ENCODE measurements around the gene TRPM2.

DNA sequence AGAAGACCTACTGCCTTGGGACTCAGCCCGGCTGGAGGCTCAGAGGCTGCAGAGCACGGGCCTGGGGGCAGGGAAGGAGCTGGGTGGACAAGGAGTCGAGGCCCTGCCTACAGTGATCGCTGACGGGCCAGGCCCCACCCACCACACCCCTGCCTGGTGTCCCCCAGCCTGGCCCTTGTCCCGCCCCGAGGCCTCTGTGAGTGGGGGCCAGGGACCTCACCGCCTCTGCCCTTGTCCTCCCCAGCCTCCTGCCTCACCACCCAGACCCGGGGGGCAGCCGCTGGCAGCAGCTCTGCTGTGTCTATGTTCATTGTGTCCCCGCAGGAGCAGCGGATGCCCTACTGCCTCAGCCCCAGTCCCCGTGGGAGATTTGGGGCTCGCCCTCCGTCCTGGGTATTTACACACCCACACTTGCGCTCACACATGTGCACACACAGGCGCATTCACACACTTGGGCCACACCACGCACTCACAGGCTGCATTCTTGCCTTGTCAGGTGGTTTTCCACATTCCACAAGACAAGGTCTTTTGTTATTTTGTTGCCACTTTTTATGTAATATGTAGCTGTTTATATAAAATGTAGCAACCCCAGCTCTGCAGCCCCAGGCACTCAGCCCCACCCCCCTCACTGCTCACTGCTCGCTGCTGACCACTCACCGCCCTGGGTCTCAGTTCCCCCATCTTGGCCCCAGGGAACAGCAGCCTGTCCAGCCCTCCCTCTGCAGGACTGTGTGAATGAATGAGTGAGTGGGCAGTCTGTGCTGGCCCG, 46.3 kb upstream of the TRPM2 start:
- TF ChIP-seq ZNF281 (CRISPR knock-in tag; IDR thresholded peaks at IDR 0.05; ENCODE audit: borderline replicate concordance) (no peak), ZNF224 (CRISPR knock-in tag; IDR thresholded peaks at IDR 0.05) (no peak), CEBPB (IDR thresholded peaks at IDR 0.05; ENCODE audit: borderline replicate concordance, low read depth, low read length) (no peak), TARDBP (CRISPR knock-in tag; IDR thresholded peaks at IDR 0.05) (no peak), CEBPG (CRISPR knock-in tag; IDR thresholded peaks at IDR 0.05) (no peak)
- TF ChIP-seq, protein P1, sequence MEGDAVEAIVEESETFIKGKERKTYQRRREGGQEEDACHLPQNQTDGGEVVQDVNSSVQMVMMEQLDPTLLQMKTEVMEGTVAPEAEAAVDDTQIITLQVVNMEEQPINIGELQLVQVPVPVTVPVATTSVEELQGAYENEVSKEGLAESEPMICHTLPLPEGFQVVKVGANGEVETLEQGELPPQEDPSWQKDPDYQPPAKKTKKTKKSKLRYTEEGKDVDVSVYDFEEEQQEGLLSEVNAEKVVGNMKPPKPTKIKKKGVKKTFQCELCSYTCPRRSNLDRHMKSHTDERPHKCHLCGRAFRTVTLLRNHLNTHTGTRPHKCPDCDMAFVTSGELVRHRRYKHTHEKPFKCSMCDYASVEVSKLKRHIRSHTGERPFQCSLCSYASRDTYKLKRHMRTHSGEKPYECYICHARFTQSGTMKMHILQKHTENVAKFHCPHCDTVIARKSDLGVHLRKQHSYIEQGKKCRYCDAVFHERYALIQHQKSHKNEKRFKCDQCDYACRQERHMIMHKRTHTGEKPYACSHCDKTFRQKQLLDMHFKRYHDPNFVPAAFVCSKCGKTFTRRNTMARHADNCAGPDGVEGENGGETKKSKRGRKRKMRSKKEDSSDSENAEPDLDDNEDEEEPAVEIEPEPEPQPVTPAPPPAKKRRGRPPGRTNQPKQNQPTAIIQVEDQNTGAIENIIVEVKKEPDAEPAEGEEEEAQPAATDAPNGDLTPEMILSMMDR (CRISPR knock-in tag; IDR thresholded peaks at IDR 0.05): no peak
- TF ChIP-seq, protein P2, sequence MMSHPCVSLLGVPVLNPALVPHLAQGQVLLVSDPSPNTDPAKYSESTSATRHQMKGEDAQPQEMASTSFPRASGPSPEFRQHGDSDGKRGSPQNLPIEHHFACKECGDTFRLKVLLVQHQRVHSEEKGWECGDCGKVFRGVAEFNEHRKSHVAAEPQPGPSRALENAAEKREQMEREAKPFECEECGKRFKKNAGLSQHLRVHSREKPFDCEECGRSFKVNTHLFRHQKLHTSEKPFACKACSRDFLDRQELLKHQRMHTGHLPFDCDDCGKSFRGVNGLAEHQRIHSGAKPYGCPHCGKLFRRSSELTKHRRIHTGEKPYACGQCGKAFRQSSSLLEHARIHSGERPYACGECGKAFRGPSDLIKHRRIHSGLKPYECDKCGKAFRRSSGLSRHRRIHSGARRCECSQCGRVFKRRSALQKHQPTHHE (CRISPR knock-in tag; IDR thresholded peaks at IDR 0.05; ENCODE audit: borderline replicate concordance): no peak

Measured in HepG2 (cell line).